HCT116 (cell line): ENCODE data around the gene RPS6KA6. TPM values are rescaled to one million over a fixed set of nuclear protein-coding genes. Genes with fewer than 3 reads are reported as not detected.
"Not testable (repeated sequence)": the region's sequence is repeated elsewhere in the genome, so short reads cannot be mapped to it uniquely, and the experiment has no call there.

Experiments used
- ATAC-seq: fragments of 200-7000 bp; cut with Tn5 transposase; 2 replicates; pipeline ENCODE4 v1.9.1; 2020; ENCODE audit warnings: mild to moderate bottlenecking, moderate library complexity
- BruUV-seq: library from RNA; stranded (reverse); fragments of 400-500 nt; replicated peaks from 2 replicates; lab custom pipeline; 2021; lab: Mats Ljungman, UMichigan
- CTCF ChIA-PET: fragments of 300-600 bp; sonication (Branson Sonifier 250); formaldehyde crosslinking; loops from one replicate; lab custom pipeline; 2021; ENCODE audit warnings: antibody characterized with exemption; lab: Charles Lee
- POLR2A ChIA-PET: fragments of 300-600, 350-600 bp; sonication (Branson Sonifier 250); formaldehyde crosslinking; loops from one replicate; lab custom pipeline; 2021; ENCODE audit warnings: antibody characterized with exemption; lab: Charles Lee
- RAD21 ChIA-PET, 2 experiments: fragments of 300-600 bp; sonication (Branson Sonifier 250); formaldehyde crosslinking; loops; one replicate each; lab custom pipeline; 2023; ENCODE audit warnings: low total read pairs in 2 of 2; ENCODE audit not compliant: uncharacterized antibody in 2 of 2, unreplicated experiment in 2 of 2, low non-redundant PET in 1 of 2; lab: Charles Lee
- DNase-seq: peaks from one replicate; pipeline ENCODE4 v3.0.0-alpha.2; 2010; ENCODE audit warnings: low read depth, low spot score
- H2AFZ ChIP-seq: fragments of 200-600 bp; shearing (Covaris generic), sonication (generic); 2 replicates; pipeline ENCODE4 v1.6.1; 2017; ENCODE audit warnings: low read depth, mixed run types, mixed read lengths, antibody characterized with exemption, low read length; ENCODE audit not compliant: poor library complexity, severe bottlenecking
- H3K27ac ChIP-seq: 2 replicates; pipeline ENCODE4 v1.5.1; 2012; ENCODE audit warnings: low read depth, low read length
- H3K27me3 ChIP-seq: fragments of 200-600 bp; sonication (generic); 2 replicates; pipeline ENCODE4 v1.6.1; 2016; ENCODE audit warnings: mixed run types, low read length, mixed read lengths; ENCODE audit not compliant: insufficient read depth
- H3K36me3 ChIP-seq, 2 experiments: fragments of 200-500 bp in 1 of 2; fragments of 200-600 bp in 1 of 2; sonication (Bioruptor generic) in 1 of 2; sonication (generic) in 1 of 2; 2 replicates each; pipeline versions ENCODE4 v1.5.1 to v1.6.1; 2014 to 2016; ENCODE audit warnings: low read length in 2 of 2, inconsistent platforms in 1 of 2, mixed read lengths in 1 of 2, mixed run types in 1 of 2; ENCODE audit not compliant: insufficient read depth in 2 of 2, control insufficient read depth in 1 of 2
- H3K4me1 ChIP-seq, 2 experiments: fragments of 200-600 bp in 1 of 2; sonication (generic) in 1 of 2; 2 replicates each; pipeline versions ENCODE4 v1.5.1 to v1.6.1; 2012 to 2017; ENCODE audit warnings: low read length in 2 of 2, inconsistent platforms in 1 of 2, mild to moderate bottlenecking in 1 of 2, mixed read lengths in 1 of 2, mixed run types in 1 of 2, moderate library complexity in 1 of 2; ENCODE audit not compliant: insufficient read depth in 2 of 2, control insufficient read depth in 1 of 2
- H3K4me2 ChIP-seq: fragments of 200-600 bp; sonication (generic); 2 replicates; pipeline ENCODE4 v1.6.1; 2017; ENCODE audit warnings: mixed run types, low read length, mixed read lengths
- H3K4me3 ChIP-seq, 2 experiments: fragments of 200-600 bp in 1 of 2; sonication (generic) in 1 of 2; replicated peaks in 1 of 2; 2 replicates each; pipeline ENCODE4 v1.5.1; 2011 to 2016; ENCODE audit warnings: low read length in 2 of 2, control low read depth in 1 of 2, low read depth in 1 of 2, mild to moderate bottlenecking in 1 of 2, mixed read lengths in 1 of 2, mixed run types in 1 of 2
- H3K79me2 ChIP-seq: fragments of 200-600 bp; sonication (generic); 2 replicates; pipeline ENCODE4 v1.6.1; 2017; ENCODE audit warnings: mild to moderate bottlenecking, mixed run types, low read length, moderate library complexity, mixed read lengths; ENCODE audit not compliant: insufficient read depth
- H3K9ac ChIP-seq: fragments of 200-600 bp; sonication (generic); 2 replicates; pipeline ENCODE4 v1.6.1; 2016; ENCODE audit warnings: low read length, mixed read lengths
- H3K9me2 ChIP-seq: fragments of 200-600 bp; sonication (generic), shearing (Covaris generic); 2 replicates; pipeline ENCODE4 v1.6.1; 2017; ENCODE audit warnings: mixed run types, mild to moderate bottlenecking, moderate library complexity; ENCODE audit not compliant: insufficient read depth
- H3K9me3 ChIP-seq, 2 experiments: fragments of 200-500 bp in 1 of 2; fragments of 200-600 bp in 1 of 2; sonication (Bioruptor generic) in 1 of 2; sonication (generic) in 1 of 2; 2 replicates each; pipeline ENCODE4 v1.6.1; 2014 to 2017; ENCODE audit warnings: low read length in 2 of 2, mixed read lengths in 2 of 2, inconsistent platforms in 1 of 2, low read depth in 1 of 2, mild to moderate bottlenecking in 1 of 2, mixed run types in 1 of 2, moderate library complexity in 1 of 2; ENCODE audit not compliant: control insufficient read depth in 1 of 2, insufficient read depth in 1 of 2
- H4K20me1 ChIP-seq: fragments of 200-600 bp; sonication (generic), shearing (Covaris generic); 2 replicates; pipeline ENCODE4 v1.6.1; 2017; ENCODE audit warnings: mixed run types, mild to moderate bottlenecking, moderate library complexity; ENCODE audit not compliant: insufficient read depth
- ATF3 ChIP-seq: IDR thresholded peaks from 2 replicates; pipeline ENCODE4 v1.6.1; 2012
- CEBPB ChIP-seq: IDR thresholded peaks from 2 replicates; pipeline ENCODE4 v1.6.1; 2012; ENCODE audit warnings: low read depth
- RAD21 ChIP-seq: IDR thresholded peaks from 2 replicates; pipeline ENCODE4 v1.6.1; 2012; ENCODE audit warnings: low read depth, mild to moderate bottlenecking
- ZNF274 ChIP-seq: fragments of 200-500 bp; sonication (Bioruptor generic); IDR thresholded peaks from 2 replicates; pipeline ENCODE4 v1.6.1; 2014; ENCODE audit warnings: mild to moderate bottlenecking, low read depth, low read length, inconsistent platforms
- intact Hi-C: fragments of 100-400 bp; cut with micrococcal nuclease; formaldehyde crosslinking; loops from 2 replicates; pipeline ENCODE4 v1.10.0; 2022
- total RNA-seq: library from RNA; stranded (reverse); gene quantifications from one replicate; pipeline ENCODE4 v1.2.1, GENCODE V29; 2021; ENCODE audit not compliant: unreplicated experiment
- TF ChIP-seq, protein P1 (sequence below): IDR thresholded peaks from 2 replicates; pipeline ENCODE4 v1.6.1; 2012; ENCODE audit warnings: low read depth

The RPS6KA6 gene
- total RNA-seq, 1 experiment from 2014 or later = not detected

DNA sequence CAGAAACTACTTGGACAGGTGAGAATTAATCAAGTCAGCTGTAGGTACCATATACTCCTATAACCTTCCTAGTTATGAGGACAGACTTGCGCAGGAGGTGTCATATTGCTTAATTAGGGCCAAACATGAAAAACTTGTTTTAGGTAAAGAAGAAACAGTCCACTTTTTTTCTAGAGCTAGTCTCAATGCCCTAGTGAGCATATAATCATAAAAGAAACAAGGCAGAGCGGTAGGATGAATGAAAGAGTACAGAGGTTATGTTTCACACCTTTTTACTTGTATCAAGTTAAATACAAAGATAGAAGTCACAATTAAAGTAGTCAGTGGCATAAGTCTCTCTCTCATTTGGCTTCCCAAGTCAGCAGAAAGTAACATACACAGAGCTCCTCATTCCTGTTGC lies 88.9 kb downstream of the RPS6KA6 start (continued):
- no peak for TF ChIP-seq ATF3
- TF ChIP-seq CEBPB = no peak
- TF ChIP-seq, protein P1, sequence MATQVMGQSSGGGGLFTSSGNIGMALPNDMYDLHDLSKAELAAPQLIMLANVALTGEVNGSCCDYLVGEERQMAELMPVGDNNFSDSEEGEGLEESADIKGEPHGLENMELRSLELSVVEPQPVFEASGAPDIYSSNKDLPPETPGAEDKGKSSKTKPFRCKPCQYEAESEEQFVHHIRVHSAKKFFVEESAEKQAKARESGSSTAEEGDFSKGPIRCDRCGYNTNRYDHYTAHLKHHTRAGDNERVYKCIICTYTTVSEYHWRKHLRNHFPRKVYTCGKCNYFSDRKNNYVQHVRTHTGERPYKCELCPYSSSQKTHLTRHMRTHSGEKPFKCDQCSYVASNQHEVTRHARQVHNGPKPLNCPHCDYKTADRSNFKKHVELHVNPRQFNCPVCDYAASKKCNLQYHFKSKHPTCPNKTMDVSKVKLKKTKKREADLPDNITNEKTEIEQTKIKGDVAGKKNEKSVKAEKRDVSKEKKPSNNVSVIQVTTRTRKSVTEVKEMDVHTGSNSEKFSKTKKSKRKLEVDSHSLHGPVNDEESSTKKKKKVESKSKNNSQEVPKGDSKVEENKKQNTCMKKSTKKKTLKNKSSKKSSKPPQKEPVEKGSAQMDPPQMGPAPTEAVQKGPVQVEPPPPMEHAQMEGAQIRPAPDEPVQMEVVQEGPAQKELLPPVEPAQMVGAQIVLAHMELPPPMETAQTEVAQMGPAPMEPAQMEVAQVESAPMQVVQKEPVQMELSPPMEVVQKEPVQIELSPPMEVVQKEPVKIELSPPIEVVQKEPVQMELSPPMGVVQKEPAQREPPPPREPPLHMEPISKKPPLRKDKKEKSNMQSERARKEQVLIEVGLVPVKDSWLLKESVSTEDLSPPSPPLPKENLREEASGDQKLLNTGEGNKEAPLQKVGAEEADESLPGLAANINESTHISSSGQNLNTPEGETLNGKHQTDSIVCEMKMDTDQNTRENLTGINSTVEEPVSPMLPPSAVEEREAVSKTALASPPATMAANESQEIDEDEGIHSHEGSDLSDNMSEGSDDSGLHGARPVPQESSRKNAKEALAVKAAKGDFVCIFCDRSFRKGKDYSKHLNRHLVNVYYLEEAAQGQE = no peak
- TF ChIP-seq RAD21 = no peak
- no peak for TF ChIP-seq ZNF274

- H2AFZ ChIP-seq, CTCF ChIA-PET, H3K27me3 ChIP-seq, H3K9me3 ChIP-seq, DNase-seq, H3K4me3 ChIP-seq, H3K27ac ChIP-seq, RAD21 ChIA-PET, H3K4me2 ChIP-seq, POLR2A ChIA-PET, H3K36me3 ChIP-seq, H3K4me1 ChIP-seq, H3K79me2 ChIP-seq, intact Hi-C loops, ATAC-seq, BruUV-seq, H3K9me2 ChIP-seq, H4K20me1 ChIP-seq, H3K9ac ChIP-seq: not testable (repeated sequence)
These were observed 108.4 kb downstream of the RPS6KA6 start for GRCh38 chrX:84079479-84080197.
